Stimulated activated CD8-positive, alpha-beta memory T cell treated with anti-CD3 and anti-CD28 coated beads, Interleukin-15, amount 100 ng/mL, for 24 hours (primary cell): ENCODE measurements around the gene ZBTB8A.
"Not testable (repeated sequence)": the region's sequence is repeated elsewhere in the genome, so short reads cannot be mapped to it uniquely, and the experiment has no call there.

Experiments
- DNase-seq: peaks from one replicate; pipeline ENCODE4 v3.0.0-alpha.2; 2020; ENCODE audit warnings: low read depth

ZBTB8A gene

DNA sequence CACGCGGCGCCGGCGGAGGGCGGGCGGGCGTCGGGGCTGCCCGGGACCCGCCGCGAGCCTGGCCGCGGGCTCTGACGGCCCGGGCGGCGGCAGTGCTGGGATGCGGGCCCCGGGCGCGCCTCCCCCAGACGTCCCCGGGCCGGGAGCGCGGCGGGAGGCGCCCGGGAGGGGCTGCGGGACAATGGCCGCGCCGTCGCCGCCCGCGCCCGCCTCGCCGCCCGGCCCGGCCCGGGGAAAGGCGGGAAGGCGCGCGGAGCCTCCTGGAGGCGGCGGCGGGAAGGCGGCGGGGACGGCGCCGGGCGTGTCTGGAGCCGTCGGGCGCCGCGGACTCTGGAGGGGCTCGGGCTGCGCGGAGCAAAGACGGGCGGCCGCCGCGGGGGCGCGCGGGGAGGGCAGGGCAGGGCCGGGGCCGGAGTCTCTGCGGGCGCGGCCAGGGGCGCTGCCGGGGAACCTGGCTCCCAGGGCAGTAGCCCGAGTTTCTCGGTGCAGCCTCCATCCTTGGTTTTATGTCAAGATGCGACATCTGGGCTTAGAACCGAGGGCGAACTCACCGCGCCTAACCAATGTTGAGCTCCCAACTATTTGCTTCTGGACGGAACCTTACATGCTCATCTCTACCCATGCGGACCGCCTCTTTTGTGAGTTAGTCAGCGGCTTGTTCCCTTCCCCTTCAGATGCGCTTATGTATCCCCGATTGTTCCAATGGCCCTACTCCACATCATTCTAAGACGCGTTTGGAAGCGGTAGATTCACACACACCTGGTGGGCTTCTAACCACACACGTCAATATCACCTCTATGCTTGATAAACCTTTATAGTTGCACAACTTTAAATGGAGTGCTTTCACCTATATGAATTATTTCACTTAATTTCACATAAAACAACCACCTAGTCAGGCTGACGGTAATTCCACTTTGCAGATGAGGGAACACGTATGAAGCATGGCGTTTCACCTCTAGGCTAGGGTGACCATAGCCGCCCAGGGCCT is 651 bp downstream of the ZBTB8A start:
- DNase-seq = no peak

GRCh38 chr1:32540605-32541004 is 1.4 kb downstream of the ZBTB8A start:
- DNase-seq = no peak

- no peak for DNase-seq
These were observed 1.9 kb downstream of the ZBTB8A start for GRCh38 chr1:32541064-32541566.

DNA sequence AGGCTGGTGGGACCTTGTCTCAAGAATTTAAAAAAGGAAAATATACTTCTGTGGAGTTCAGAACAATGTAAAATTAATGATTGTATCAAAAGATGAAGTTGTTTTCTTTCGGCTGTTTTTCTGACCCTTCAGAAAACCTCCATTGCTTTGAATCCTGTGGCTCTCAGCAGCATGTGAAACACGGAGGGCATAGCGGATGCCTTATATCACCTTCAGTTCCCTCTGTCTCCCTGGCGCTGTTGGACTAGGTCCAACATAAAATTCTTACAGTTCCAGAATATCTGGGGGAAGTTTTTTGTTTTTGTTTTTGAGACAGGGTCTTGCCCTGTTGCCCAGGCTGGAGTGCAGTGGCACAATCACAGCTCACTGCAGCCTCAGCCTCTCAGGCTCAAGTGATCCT is 7.4 kb downstream of the ZBTB8A start:
- no peak for DNase-seq

DNA sequence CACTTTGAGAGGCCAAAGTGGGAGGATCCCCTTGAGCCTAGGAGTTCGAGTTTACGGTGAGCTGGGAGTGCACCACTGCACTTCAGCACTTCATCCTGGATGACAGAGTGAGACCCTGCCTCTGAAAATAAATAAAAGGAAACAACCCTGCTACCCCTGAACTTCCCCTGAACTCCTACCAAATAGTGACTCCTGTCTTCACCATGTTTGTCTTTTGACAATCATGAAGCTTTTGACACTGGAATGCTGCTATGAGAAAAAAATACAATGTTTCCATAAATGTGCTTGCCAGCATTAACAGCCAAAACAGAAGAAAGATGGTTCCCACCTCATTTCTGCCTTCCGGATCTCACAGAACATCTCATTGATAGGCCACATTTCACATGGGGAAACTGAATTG is 10.4 kb downstream of the ZBTB8A start:
- DNase-seq = no peak

GRCh38 chr1:32554288-32554687 is 15.1 kb downstream of the ZBTB8A start:
- DNase-seq = no peak

- DNase-seq = not testable (repeated sequence)
These were observed 17.8 kb downstream of the ZBTB8A start for GRCh38 chr1:32557035-32557434.

DNA sequence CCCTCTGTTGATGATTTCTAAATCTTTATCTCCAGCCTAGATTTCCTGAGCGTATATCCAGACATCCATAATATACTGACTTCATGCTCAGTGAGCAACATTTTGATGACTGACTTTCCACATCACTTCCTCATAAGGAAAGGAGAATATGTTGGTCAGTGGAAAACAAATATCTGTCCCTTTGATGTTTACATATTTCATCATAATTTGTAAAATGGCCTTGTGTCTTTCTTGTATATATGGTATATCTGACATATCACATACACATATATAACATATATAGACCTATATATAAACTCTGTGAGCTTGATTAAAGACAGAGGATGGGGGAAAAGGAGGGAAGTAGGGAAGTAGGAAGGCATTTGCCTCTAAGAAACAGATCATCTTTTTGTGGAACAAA is 18.6 kb downstream of the ZBTB8A start:
- DNase-seq = no peak

DNA sequence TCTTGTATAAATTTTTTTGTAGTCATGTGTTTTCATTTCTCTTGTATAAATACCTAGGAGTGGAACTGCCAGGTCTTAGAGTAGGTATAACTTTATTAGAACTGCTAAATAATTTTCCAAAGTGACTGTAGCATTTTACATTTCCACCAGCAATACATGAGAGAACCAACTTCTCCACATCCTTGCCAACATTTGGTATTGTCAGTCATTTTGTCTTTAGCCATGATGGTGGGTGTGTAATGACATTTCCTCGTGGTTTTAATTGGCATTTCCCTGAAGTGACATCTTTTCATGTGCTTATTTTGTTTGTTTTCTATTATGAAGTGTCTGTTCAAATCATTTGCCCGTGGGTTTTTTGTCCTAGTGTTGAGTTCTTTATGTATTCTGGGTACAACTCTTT is 29.7 kb downstream of the ZBTB8A start:
- DNase-seq = no peak

DNA sequence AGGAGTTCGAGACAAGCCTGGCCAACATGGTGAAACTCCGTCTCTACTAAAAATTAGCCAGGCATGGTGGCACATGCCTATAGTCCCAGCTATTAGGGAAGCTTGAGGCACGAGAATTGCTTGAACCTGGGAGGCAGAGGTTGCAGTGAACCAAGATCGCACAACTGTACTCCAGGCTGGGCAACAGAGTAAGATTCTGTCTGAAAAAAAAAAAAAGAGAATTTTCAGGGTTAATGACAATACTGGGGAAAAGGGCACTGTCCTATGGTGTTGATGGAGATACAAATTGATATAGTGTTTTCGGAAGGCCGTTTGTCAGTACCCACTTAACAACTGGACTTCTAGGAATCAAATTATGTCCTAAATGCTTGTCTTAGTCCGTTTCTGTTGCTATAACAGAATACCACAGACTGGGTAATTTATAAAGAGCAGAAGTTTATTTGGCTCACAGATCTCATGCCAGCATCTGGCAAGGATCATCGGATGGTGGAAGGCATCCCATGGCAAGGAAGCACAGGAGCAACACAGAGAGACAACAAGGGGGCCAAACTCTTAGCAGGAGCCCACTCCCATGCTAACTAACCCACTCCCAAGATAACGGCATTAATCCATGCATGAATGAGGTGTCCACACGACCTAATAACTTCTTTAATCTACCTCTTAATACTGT is 41.3 kb downstream of the ZBTB8A start:
- no peak for DNase-seq

GRCh38 chr1:32592943-32593342 is 53.7 kb downstream of the ZBTB8A start:
- no peak for DNase-seq

DNA sequence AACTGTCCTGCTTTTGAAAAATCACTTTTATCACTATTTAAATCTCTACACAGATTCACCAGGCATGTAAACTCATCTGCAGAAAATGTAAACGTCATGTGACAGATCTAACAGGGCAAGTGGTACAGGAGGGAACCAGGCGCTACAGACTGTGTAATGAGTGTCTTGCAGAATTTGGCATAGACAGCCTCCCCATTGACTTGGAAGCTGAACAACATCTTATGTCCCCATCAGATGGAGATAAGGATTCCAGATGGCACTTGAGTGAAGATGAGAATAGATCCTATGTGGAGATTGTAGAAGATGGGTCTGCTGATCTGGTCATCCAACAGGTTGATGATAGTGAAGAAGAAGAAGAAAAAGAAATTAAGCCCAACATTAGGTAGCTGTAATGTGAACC is 60.8 kb downstream of the ZBTB8A start:
- DNase-seq = no peak

DNA sequence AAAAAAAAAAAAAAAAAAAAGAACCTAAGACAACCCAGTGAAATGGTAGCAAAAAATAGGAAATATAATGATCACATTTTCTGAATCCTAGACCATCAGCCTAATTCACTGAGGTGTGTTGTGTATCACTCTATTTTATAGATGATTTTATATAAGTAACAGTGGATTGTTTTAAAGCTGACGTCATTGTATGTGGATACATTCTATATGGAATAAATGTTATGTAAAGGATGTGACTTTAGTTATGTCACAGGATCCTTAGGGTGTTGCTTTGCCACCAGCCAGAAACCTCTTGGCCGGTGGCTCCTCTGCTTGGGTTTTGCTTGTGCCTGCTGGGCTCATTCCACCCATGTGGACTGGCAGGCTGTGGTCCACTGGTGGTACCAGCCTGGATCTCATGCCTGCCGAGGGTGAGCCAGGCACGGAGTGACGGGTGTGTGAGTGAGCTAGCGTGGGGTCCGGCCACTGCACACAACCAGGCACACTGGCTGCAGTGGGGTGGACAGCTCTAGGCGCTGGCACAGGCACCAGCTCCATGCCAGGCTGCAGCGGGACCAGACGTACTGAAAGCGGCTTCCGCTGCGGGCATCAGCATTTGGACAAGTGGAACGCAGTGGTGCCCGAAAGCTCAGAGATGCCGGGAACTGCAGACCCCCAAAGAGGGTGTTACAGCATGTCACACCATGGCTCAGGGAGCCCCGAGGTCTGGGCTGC is 66.6 kb downstream of the ZBTB8A start:
- DNase-seq = no peak

- no peak for DNase-seq
These were observed 67.5 kb downstream of the ZBTB8A start for GRCh38 chr1:32606565-32607371.

GRCh38 chr1:32609180-32609579 is 70.0 kb downstream of the ZBTB8A start:
- no peak for DNase-seq

- no peak for DNase-seq
These were observed 72.6 kb downstream of the ZBTB8A start for GRCh38 chr1:32611859-32612188.

GRCh38 chr1:32612189-32612881 is 73.1 kb downstream of the ZBTB8A start:
- DNase-seq = peak; percentile 13

GRCh38 chr1:32613472-32613871 is 74.2 kb downstream of the ZBTB8A start:
- no peak for DNase-seq

GRCh38 chr1:32618673-32619221 is 79.5 kb downstream of the ZBTB8A start:
- no peak for DNase-seq

DNA sequence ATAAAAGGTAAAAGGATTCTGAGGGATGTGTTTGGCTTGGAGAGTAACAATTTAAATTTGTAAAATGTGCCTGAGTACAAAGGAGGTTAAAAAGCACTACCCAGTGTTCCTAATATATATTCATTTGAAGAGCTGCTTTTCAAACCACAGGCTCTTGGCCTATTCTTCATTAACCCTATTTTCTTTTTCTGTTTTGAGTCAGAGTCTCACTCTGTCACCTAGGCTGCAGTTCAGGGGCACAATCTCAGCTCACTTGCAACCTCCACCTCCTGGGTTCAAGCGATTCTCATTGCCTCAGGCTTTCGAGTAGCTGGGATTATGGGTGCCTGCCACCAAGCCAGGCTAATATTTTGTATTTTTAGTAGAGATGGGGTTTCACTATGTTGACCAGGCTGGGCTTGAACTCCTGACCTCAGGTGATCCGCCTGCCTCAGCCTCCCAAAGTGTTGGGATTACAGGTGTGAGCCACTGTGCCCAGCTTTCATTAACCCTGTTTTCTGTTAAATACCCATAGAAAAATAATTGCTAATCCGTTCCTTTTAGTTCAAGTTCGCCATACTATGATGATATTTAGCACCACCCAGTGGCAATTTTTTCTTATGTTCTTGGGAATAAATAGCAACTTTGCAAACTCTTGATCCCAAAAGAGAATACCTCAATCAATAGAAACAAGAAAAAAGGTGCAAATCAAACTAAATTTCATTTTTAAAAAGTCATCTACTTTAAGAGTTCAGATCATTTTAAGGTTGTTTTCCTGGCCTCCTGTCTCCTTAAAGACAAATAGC is 80.7 kb downstream of the ZBTB8A start:
- no peak for DNase-seq
